Prostate gland (tissue), 2 donors: Measurements from ENCODE around the gene GRID1. TPM values are rescaled to one million over a fixed set of nuclear protein-coding genes. Genes with fewer than 3 reads are reported as not detected.

ENCODE experiments used
- DNase-seq: peaks from one replicate; pipeline ENCODE4 v3.0.0-alpha.2; 2019; ENCODE audit warnings: low spot score
- H3K27ac ChIP-seq, 2 donors: fragments of 200-600 bp; sonication (generic); 2 replicates each; pipeline ENCODE4 v1.5.1; 2017 to 2019
- H3K27me3 ChIP-seq: fragments of 200-600 bp; sonication (generic); replicated peaks from 2 replicates; pipeline ENCODE4 v1.5.1; 2019; ENCODE audit not compliant: insufficient read depth
- H3K36me3 ChIP-seq, 2 donors: fragments of 200-600 bp; sonication (generic); 1 replicate in 1 of 2; 2 replicates in 1 of 2; pipeline versions ENCODE4 v1.5.1 to v1.8.1; 2017 to 2019
- H3K4me1 ChIP-seq: fragments of 200-600 bp; sonication (generic); replicated peaks from 2 replicates; pipeline ENCODE4 v1.5.1; 2019
- H3K4me3 ChIP-seq, 2 donors: fragments of 200-600 bp; sonication (generic); 2 replicates each; pipeline ENCODE4 v1.5.1; 2017 to 2019
- H3K9me3 ChIP-seq: fragments of 200-600 bp; sonication (generic); 2 replicates; pipeline ENCODE4 v1.5.1; 2017
- POLR2A ChIP-seq: fragments of 450-650 bp; IDR thresholded peaks from one replicate; pipeline ENCODE4 v1.6.1; 2016; ENCODE audit warnings: antibody characterized with exemption, mild to moderate bottlenecking
- POLR2AphosphoS5 ChIP-seq: sonication (generic); formaldehyde crosslinking; IDR thresholded peaks from one replicate; pipeline ENCODE4 v1.6.1; 2017; ENCODE audit warnings: antibody characterized with exemption
- WGBS: methylation state at CpG from one replicate; pipeline ENCODE4 v1.1.5; 2018; 5-methylcytosine and 5-hydroxymethylcytosine counted together
- intact Hi-C: fragments of 100-400 bp; cut with DNase I; formaldehyde crosslinking; loops from one replicate; pipeline ENCODE4 v1.14.2; 2022
- total RNA-seq, 2 donors: library from RNA; depleted of rRNA; stranded (reverse); fragments of >200 nt; gene quantifications; one replicate each; pipeline ENCODE4 v1.1.0, GENCODE V29; 2016
- TF ChIP-seq, protein P1 (sequence below), 4 experiments: fragments of 200-600 bp in 2 of 4; fragments of 450-650 bp in 2 of 4; sonication (generic) in 2 of 4; IDR thresholded peaks; 1 replicate in 3 of 4; 2 replicates in 1 of 4; pipeline ENCODE4 v1.5.1; 2016 to 2019; ENCODE audit warnings: antibody characterized with exemption in 4 of 4, mild to moderate bottlenecking in 2 of 4, moderate library complexity in 2 of 4

The GRID1 gene
- total RNA-seq, 2 donors from 2014 or later, result 1.0 to 10.0 TPM

DNA sequence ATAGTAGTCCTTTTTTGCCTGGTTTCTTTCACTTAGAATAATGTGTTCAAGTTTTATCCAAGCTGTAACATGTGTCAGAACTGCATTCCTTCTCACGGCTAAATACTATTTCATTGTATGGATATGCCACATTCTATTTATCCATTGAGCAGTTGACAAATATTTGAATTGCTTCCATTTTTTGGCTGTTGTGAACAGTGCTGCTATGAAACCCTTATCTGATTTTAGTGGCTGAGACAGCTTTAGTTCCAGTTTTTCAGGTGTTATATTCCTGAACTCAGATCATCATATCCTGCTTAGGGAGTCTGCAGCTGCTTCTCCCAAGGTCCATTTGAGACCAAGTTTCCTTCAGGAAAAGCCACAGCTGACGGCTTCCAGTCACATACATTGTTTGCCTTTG, 339.2 kb downstream of the GRID1 start:
- 69% methylated on average over 2 of the region's 2 CpGs for WGBS
- TF ChIP-seq POLR2AphosphoS5 (no peak), POLR2A (no peak)
- TF ChIP-seq, protein P1, sequence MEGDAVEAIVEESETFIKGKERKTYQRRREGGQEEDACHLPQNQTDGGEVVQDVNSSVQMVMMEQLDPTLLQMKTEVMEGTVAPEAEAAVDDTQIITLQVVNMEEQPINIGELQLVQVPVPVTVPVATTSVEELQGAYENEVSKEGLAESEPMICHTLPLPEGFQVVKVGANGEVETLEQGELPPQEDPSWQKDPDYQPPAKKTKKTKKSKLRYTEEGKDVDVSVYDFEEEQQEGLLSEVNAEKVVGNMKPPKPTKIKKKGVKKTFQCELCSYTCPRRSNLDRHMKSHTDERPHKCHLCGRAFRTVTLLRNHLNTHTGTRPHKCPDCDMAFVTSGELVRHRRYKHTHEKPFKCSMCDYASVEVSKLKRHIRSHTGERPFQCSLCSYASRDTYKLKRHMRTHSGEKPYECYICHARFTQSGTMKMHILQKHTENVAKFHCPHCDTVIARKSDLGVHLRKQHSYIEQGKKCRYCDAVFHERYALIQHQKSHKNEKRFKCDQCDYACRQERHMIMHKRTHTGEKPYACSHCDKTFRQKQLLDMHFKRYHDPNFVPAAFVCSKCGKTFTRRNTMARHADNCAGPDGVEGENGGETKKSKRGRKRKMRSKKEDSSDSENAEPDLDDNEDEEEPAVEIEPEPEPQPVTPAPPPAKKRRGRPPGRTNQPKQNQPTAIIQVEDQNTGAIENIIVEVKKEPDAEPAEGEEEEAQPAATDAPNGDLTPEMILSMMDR (IDR thresholded peaks at IDR 0.05), result no peak

DNA sequence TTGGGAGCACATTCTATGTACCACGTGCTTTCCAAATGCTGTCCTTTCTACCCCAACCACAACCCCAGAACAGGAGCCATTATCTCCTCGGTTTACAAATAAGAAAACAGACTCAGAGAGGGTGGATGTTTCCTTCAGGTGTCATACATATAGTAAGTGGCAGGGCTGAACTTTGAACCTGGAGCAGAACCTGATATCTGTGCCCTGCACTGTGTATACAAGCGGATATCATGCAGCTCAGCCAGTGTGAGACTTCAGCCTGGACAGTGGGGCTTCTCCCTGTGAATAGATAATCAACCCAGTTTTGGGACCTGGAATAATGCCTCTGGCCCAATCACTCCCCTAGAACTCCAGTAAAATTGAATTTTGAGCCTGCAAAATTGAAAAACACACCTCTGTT, 341.1 kb downstream of the GRID1 start:
- Histone ChIP-seq H3K27ac (no peak overlapping the region), H3K36me3 (no peaks in the 10 kb centered on the region), H3K4me3 (no peak overlapping the region), H3K27me3 (no peaks in the 10 kb centered on the region), H3K4me1 (no peaks in the 10 kb centered on the region), H3K9me3 (no peaks in the 10 kb centered on the region)
- intact Hi-C loops, result no loop called here
- DNase-seq, result no peak
- WGBS, result 85% methylated on average over 3 of the region's 3 CpGs
- TF ChIP-seq, protein P1 (IDR thresholded peaks at IDR 0.05), result no peak
- no peak for TF ChIP-seq POLR2A
- TF ChIP-seq POLR2AphosphoS5, result no peak

More for the DNA sequence above, 339.2 kb downstream of the GRID1 start:
- H3K4me1 ChIP-seq, result no peaks in the 10 kb centered on the region
- no peak overlapping the region for H3K27ac ChIP-seq
- no peaks in the 10 kb centered on the region for H3K27me3 ChIP-seq
- no peak for DNase-seq
- intact Hi-C loops, result no loop called here
- H3K4me3 ChIP-seq, result no peak overlapping the region
- H3K9me3 ChIP-seq, result no peaks in the 10 kb centered on the region
- H3K36me3 ChIP-seq, result no peaks in the 10 kb centered on the region

DNA sequence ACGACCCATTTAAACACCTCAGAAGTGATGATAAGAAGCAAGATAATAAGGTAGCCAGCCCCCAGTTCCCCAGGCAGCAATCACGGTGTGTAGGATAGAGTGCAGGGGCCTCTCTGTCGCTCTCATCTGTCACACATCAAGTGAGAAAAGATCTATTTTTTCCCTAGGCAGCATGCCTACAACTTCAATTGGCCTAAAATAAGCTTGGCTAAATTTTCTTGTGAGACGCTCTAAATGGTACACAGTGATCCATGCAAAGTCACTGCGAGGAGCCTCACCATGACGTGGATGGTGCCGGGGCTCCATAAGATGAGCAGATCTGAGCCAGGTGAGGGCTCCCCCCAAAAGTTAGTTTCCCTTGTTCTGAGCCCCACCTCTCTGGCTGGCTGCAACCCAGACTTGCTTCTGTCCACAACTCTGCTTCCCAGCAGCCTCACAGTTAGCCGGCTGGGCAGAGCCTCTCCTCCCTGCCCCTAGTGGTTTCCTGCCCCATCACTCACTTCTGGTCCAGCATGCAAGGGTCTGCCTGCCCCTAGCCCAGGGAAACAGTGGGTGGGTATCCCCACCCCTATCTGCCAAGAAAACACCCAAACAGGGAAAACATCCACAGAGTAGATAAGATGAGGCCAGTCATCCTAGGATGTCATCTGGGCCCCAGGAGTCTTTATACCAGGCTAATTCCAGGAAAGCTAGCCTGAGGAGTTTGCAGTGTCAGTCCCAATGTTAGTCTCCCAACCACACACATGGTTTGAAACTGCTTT, 342.1 kb downstream of the GRID1 start:
- TF ChIP-seq POLR2AphosphoS5 (no peak), POLR2A (no peak)
- TF ChIP-seq, protein P1 (IDR thresholded peaks at IDR 0.05), result no peak
- no peaks in the 10 kb centered on the region for H3K4me1 ChIP-seq
- H3K36me3 ChIP-seq, result no peaks in the 10 kb centered on the region
- WGBS, result 78% methylated on average over 8 of the region's 8 CpGs
- H3K4me3 ChIP-seq, result no peak overlapping the region
- DNase-seq, result no peak
- intact Hi-C loops, result no loop called here
- no peak overlapping the region for H3K27ac ChIP-seq
- no peaks in the 10 kb centered on the region for H3K27me3 ChIP-seq
- H3K9me3 ChIP-seq, result no peaks in the 10 kb centered on the region

DNA sequence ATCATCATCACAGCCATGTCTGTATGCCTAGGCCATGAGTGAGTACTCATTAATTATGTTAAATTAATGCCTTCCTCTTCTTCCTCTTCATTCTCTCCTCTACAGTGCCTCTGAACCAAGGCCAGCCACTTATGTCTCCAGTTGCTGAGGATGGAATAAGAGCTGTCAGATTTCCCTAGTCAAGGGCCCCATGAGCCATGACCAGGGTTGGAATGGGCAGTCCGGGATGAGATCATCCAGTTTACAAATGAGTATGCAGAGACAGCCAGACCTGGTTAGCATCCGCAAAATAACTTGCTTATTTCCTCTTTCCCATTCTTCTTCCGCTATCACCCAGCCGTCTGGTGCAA, 342.7 kb downstream of the GRID1 start:
- no peak overlapping the region for H3K27ac ChIP-seq
- H3K36me3 ChIP-seq, result no peaks in the 10 kb centered on the region
- TF ChIP-seq, protein P1 (IDR thresholded peaks at IDR 0.05), result no peak
- TF ChIP-seq POLR2AphosphoS5 (no peak), POLR2A (no peak)
- 84% methylated on average over 4 of the region's 4 CpGs for WGBS
- intact Hi-C loops, result no loop called here
- no peaks in the 10 kb centered on the region for H3K27me3 ChIP-seq
- no peaks in the 10 kb centered on the region for H3K9me3 ChIP-seq
- no peak overlapping the region for H3K4me3 ChIP-seq
- no peaks in the 10 kb centered on the region for H3K4me1 ChIP-seq
- no peak for DNase-seq

DNA sequence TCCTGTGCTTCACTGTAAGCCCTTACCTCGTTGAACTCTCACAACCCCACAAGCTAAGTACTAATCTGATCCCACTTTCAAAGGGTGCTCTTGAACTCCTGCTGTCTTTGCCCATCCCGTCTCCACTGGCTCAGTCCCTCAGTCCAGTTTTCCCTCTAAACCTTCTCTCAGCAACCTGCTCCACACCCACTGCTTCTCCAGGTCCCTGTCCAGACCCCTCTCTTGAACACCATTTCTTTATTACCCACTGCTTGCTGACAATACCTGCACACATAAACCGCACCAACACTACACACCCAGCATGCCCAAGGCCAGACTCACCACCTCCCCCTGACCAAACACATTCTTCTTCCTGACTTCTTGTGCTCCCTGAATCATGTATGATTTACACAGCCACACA, 343.3 kb downstream of the GRID1 start:
- no peaks in the 10 kb centered on the region for H3K27me3 ChIP-seq
- intact Hi-C loops, result no loop called here
- no peak overlapping the region for H3K27ac ChIP-seq
- TF ChIP-seq POLR2AphosphoS5, result no peak
- no peaks in the 10 kb centered on the region for H3K9me3 ChIP-seq
- H3K4me3 ChIP-seq, result no peak overlapping the region
- DNase-seq, result no peak
- no peaks in the 10 kb centered on the region for H3K4me1 ChIP-seq
- 86% methylated on average over 3 of the region's 3 CpGs for WGBS
- no peaks in the 10 kb centered on the region for H3K36me3 ChIP-seq
